Astrocyte (in vitro differentiated cells and primary cell): ENCODE data around the gene PPP1R2.

Source experiments
- EZH2 ChIP-seq: IDR thresholded peaks from 2 replicates; pipeline ENCODE4 v1.6.1; 2012; ENCODE audit warnings: mild to moderate bottlenecking, low read length, inconsistent platforms; ENCODE audit not compliant: insufficient read depth
- TF ChIP-seq, protein P1 (sequence below): IDR thresholded peaks from 2 replicates; pipeline ENCODE4 v1.5.1; 2011; ENCODE audit warnings: low read depth, mild to moderate bottlenecking, inconsistent platforms, low read length, moderate library complexity; ENCODE audit not compliant: insufficient read depth

DNA sequence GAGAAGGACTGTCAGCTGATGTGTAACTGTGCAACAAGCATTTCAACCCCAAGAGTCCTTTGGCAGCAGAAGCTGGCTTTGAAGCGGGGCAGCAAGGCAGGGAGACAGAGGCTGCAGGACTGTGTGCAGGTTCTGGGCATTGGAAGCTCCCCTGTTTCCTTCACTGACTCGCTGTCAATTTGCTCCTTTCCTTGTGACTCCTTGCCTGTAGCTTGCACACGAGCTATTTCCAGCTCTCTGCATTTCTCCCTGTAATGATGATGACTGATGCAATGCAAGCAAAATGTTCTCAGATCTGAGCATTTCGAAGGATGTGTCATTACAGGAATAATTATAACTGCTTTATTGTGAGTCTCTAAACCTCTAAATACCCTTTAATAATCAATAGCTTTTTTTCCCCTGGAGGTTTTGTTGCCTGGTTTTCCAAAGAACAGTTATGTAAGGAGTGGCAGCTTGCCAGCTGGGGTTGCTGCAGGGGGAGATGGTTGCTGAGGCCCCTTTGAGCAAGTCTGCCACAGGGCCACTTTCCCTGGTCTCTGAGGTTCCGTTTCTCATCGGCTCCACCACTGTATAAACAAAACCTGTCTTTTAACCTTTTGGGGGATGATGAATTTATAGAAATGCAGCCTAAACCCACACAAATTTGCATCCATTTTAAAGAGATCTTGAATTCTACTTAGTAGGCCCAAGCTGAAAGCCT lies 37.8 kb upstream of the PPP1R2 start:
- TF ChIP-seq, protein P1, sequence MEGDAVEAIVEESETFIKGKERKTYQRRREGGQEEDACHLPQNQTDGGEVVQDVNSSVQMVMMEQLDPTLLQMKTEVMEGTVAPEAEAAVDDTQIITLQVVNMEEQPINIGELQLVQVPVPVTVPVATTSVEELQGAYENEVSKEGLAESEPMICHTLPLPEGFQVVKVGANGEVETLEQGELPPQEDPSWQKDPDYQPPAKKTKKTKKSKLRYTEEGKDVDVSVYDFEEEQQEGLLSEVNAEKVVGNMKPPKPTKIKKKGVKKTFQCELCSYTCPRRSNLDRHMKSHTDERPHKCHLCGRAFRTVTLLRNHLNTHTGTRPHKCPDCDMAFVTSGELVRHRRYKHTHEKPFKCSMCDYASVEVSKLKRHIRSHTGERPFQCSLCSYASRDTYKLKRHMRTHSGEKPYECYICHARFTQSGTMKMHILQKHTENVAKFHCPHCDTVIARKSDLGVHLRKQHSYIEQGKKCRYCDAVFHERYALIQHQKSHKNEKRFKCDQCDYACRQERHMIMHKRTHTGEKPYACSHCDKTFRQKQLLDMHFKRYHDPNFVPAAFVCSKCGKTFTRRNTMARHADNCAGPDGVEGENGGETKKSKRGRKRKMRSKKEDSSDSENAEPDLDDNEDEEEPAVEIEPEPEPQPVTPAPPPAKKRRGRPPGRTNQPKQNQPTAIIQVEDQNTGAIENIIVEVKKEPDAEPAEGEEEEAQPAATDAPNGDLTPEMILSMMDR: no peak
- TF ChIP-seq EZH2: no peak
